ENCODE data around the gene MED16.

Gene MED16, protein sequence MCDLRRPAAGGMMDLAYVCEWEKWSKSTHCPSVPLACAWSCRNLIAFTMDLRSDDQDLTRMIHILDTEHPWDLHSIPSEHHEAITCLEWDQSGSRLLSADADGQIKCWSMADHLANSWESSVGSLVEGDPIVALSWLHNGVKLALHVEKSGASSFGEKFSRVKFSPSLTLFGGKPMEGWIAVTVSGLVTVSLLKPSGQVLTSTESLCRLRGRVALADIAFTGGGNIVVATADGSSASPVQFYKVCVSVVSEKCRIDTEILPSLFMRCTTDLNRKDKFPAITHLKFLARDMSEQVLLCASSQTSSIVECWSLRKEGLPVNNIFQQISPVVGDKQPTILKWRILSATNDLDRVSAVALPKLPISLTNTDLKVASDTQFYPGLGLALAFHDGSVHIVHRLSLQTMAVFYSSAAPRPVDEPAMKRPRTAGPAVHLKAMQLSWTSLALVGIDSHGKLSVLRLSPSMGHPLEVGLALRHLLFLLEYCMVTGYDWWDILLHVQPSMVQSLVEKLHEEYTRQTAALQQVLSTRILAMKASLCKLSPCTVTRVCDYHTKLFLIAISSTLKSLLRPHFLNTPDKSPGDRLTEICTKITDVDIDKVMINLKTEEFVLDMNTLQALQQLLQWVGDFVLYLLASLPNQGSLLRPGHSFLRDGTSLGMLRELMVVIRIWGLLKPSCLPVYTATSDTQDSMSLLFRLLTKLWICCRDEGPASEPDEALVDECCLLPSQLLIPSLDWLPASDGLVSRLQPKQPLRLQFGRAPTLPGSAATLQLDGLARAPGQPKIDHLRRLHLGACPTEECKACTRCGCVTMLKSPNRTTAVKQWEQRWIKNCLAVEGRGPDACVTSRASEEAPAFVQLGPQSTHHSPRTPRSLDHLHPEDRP

DNA sequence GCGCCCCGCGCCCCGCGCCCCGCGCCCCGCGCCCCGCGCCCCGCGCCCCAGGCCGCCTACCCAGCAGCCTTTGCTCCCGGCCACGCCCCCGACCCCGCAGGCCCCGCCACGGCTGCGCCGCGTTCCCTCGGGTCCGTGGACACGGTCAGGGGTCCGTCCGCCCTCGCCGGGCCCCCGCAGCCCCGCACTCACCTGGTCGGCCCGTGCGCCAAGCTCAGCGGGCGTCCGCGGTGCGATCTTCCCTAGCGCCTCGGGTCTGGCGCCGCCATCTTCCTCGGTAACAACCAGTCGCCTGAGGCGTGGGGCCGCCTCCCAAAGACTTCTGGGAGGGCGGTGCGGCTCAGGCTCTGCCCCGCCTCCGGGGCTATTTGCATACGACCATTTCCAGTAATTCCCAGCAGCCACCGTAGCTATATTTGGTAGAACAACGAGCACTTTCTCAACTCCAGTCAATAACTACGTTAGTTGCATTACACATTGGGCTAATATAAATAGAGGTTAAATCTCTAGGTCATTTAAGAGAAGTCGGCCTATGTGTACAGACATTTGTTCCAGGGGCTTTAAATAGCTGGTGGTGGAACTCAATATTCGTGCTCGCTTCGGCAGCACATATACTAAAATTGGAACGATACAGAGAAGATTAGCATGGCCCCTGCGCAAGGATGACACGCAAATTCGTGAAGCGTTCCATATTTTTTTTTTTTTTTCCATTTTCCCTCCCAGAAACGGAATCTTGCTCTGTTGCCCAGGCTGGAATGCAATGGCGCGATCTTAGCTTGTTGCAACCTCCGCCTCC, at the start of gene MED16, which contains the start of gene RNU6-9:
Gene MED16 (minus strand): TSS at position 294 of the 796 bp plus-strand sequence. CDS start 2,056 bp downstream, outside the sequence.
Gene RNU6-9 (plus strand): TSS at position 591 of the 796 bp plus-strand sequence.
- DNase-seq = peak; percentile 100

DNA sequence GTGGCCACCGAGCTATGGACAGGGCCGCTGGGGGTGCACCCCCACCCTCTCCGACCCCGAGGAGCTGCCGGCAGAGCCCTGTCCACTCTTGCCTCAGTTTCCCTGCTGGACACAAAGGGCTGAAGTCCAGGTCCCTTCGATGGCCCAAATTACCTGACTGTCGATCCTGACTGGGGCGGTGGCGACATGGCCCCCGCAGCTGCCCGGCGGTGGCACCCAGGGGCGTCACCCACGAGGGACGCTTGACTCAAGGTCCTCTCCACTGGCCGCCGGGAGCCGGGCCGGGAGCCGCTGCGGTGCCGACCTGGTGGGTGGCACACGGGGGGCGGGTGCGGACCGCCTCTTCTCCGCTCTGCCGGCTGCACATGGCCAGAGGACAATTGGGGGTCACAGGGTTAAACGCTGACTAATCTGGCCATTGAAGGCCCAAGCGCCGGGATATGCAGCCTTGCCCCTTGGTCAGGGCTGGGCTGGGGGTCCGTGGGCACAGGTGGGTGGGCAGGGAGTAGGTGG, 49.2 kb upstream of the MED16 start:
- no peak for DNase-seq

DNA sequence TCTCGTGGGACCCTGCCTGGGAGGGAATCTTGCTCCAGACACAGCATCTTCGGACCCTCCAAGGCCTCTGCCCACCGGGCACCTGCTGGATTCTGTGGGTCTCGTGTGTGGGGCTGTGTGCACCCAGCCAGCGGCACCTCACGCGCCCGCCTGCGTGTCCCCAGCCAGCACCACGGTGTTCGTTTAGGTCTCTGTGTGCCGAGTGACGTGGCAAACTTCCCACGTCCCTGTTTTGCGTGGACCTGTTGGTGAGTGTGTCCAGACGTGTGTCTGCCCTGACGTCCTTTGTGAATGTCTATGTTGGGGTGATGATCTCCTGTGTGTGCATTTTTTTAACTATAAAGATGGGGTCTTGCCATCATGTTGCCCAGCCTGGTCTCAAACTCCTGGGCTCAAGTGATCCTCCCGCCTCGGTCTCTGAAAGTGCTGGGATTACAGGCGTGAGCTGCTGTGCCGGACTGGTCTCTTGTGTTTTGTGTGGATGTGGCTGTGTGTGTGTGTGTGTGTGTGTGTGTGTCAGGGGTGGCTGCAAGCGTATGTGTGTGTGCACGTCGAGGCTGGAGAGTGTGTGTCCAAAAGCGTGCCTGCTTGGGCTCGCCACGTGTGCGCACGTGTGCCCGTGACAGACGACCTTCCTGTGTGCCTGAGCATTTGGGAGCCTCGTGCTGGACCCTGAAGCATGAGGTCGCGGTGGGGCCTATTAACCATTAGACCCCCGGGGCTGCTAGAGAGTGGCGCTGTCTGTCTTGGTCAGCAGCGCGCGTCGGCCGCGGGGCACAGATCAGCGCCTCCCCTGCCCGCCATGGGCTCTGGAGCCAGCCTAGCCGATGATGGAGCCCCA, 48.5 kb upstream of the MED16 start:
- DNase-seq = no peak

DNA sequence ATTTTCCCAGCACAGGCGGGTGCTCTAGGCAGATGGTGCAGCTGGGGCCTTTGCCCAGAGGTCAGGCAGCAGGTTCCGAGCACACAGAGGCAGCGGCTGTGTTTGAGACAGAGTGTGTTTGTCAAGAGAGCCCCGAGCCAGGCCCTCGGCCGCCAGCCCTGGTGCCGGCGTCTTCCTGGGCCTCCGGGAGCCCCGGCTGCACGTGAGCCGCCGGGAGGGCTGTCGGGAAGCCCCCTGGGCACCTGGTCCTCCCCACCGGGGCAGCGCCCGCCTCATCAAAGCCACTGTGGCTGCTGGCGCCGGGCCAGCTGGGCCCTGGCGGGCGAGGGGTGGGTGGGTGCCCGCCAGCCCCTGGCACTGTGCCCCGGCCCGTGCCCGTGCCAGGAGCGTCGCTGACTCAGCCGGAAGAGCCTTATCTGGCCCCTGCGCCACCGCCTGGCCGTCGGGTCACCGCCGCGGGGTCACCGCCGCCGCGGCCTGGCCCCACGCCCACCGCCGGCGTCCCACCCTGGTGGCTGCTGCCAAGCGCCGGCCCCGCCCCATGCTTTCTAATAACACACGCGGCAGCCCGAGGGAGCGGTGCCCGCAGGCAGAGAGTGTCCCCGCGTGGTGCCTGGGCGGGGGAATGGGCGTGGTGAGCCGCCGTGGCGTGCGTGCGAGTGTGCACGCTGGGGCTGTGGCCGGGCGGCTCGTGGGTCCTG, 47.8 kb upstream of the MED16 start:
- no peak for DNase-seq

DNA sequence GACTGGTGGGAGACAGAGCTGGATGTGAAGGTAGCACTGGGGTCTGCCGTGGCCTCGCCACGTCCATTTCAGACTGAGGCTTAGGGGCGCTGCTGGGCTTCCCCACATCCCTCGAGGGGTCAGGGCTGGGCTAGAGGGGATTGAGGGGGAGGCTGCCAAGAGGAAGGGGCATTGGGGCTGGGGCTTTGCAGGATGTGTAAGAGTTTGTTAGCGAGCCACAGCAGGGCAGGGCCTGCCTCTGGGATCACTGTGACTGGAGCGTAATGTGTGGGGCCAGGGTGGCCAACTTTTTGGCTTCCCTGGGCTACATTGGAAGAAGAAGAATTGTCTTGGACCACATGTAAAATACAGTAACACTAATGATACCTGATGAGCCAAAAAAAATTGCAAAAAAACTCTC, 46.9 kb upstream of the MED16 start:
- no peak for DNase-seq

DNA sequence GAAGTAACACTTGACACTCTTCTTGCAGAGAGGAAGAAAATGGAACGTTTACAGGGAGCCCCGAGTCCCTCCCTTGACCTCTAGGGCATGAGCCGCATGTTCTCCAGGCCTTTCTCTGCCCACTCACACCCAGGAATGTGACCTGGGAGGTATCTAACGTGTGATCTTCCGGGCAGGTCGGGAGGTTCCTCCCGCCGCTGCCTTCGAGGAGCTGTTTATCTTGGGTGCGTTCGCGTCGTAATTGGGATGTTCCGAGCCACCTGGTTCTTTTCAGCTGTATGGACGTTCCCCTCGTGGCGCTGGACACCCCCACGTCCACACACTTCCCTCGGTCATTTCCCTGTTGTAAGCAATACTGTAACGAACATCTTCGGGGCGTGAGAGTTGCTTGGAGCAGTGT, 46.5 kb upstream of the MED16 start:
- no peak for DNase-seq

DNA sequence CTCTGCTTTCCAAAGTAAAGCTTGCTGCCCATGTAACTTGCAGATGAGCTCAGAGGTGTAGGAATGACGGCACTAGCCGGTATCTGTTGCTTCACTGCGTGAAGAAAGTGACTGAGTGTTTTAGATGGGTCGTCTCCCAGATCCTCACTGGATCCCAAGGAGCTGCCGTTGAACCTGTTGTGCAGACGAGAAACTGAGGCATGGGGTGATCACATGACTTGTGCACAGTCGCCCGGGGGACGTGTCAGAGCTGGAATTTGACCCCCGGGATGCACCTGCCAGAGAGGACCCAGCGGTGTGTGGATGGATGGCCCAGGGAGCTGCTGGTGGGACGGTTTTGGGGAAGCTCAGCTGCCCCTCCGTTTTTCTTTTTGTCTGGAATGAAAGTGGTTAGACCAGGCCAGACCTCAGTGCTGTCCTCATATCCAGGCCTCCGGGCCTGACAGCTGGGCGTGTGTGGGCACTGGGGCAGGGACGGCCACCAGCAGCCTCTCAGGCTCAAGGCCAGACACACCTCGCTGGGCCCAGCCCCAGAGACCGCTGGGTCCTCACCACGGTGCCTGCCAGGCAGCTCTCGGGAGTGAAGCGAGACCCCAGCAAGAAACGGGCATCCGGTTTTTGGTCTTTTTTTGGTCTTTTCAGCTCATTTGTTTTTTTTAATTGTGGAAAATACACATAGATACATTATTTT, 45.4 kb upstream of the MED16 start:
- no peak for DNase-seq

DNA sequence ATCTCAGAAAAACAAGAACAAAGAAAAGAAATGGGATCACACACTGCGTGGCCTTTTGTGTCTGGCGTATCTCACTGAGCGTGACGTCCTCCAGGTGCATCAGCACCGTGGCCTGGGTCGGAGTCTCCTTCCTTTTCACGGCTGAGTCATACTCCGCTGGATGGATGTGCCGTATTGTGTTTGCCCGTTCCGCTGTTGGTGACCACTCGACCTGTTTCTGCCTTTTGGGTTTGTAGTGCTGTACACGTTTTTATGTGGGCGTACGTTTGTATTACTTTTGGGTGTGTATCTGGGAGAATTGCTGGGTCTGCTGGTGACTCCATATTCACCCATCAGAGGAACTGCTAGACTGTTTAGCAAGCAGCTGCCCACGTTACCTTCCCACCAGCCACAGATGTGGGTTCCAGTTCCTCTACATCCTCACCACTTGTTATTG, 44.3 kb upstream of the MED16 start:
- no peak for DNase-seq

DNA sequence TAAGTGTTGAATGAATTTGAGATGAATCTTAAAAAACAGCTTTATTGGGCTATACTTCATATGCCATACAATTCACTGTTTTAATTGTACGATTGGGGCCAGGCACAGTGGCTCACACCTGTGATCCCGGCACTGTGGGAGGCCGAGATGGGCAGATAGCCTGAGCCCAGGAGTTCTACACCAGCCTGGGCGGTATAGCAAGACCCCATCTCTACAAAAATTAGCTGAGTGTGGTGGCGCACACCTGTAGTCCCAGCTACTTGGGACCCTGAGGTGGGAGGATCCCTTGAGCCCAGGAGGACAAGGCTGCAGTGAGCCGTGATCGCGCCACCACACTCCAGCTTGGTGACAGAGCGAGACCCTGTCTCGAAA, 43.2 kb upstream of the MED16 start:
- DNase-seq = no peak

DNA sequence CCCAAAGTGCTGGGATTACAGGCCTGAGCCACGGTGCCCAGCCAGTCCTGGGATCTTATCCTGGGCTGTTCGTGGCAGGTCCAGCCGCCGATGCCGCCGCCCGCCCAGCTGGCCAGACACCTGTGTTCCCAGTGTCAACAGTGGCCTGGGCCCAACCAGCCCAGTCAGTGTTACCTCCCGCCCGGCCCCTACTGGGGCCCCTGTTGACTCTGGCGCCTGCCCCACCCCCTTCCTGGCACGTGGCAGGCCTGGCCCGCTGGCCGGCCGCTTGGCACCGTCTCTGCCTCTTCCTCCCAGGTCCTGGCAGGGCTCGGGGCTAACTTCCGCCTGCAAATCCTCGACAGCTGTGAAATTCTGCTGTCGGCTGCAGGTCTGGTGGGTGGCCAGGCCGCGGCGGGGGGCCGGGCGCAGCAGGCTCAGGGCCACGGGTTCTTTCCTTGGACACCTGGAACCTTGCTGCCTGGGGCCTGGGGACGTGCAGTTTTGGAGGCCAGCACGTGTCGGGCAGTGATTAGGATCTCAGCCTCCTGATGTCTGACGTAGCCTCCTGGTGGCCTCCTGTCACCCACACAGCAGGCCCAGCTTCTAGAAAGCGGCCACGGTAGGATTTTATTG, 42.0 kb upstream of the MED16 start:
- no peak for DNase-seq

DNA sequence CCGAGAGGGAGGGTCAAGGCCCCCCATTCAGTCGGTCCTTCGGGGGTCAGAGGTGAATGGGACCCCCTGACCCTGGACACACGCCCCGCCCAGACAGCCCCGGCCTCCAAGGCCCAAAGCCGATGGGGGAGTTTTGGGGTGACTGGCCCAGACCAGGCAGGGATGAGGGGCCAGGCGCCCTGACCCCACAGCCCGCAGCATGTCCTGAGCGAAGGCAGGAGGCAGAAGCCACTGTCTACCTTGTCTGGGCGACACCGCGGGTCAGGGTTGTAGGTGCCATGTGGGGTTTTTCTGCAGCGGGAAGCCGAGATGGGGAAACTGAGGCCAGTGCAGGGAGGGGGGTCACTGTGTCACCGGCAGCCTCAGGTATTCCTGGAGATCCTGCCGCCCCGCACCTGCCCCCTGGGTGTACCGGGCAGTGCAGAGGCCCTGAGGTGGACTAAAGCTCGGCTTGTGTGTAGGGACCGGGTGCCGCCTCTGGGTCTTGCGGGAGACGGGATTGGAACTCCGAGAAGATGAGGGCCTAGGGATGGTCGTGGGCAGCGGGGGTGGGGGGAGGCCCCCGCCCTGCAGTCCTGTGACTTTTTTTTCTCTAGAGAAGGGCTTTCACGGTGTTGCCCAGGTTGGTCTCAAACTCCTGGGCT, 41.3 kb upstream of the MED16 start:
- peak; percentile 43 for DNase-seq

DNA sequence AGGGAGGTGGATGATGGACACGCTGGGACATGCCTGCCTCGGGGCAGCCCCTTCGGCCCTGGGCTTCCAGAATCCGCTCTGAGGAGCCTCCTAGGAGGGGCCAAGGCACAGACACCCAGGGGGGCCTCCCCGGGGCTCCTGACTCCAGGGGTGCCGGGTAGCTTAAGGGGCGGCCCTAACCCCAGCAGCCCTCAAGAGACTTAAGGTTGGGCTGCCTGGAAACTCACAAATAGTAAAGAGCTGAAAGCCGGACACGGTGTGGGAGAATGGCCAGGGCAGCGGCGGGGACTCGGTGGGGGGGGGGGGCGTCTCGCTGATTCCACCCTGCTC, 40.5 kb upstream of the MED16 start:
- no peak for DNase-seq

DNA sequence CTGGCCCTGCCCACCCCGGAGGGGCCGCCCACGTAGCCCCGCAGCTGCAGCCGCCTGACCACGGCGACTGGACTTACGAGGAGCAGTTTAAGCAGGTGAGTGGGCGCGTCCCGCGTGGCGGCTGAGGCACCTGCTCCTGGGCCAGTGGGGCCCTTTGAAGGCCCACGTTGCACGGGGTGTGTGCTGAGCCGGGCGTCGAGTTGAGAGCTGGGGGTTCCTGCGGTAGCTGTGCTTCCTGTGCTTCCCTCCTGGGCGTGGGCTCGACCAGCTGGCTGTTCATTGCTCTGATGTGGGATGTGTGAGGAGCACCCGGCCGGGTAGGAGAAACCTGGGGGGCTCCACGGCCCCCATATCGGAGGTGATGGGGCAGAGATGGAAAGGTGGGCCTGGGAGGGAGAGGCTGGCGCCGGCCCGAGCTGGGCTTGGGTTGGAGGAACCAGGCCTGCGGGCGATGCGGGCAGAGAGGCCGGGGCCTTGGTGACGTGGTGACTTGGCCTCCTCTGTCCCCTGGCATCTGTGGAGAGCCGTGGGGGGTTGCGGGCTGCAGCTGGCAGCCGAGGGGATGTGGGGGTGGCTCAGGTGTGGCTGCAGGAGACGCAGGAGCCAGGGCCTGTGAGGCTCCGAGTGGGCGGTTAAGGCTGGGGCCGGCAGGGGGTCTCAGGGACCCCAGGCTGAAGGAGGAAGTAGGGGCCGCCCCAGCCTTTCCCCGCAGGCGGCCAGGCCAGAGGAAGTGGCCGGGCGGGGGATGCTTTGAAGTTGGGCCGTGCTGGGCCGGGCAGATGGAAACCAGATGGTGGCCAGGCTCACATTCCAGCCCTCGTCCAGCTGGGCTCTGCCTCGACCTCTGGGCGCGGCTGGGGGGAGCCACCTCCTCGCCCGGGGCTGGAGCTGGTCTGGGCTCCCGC, 39.9 kb upstream of the MED16 start:
- peak; percentile 89 for DNase-seq

DNA sequence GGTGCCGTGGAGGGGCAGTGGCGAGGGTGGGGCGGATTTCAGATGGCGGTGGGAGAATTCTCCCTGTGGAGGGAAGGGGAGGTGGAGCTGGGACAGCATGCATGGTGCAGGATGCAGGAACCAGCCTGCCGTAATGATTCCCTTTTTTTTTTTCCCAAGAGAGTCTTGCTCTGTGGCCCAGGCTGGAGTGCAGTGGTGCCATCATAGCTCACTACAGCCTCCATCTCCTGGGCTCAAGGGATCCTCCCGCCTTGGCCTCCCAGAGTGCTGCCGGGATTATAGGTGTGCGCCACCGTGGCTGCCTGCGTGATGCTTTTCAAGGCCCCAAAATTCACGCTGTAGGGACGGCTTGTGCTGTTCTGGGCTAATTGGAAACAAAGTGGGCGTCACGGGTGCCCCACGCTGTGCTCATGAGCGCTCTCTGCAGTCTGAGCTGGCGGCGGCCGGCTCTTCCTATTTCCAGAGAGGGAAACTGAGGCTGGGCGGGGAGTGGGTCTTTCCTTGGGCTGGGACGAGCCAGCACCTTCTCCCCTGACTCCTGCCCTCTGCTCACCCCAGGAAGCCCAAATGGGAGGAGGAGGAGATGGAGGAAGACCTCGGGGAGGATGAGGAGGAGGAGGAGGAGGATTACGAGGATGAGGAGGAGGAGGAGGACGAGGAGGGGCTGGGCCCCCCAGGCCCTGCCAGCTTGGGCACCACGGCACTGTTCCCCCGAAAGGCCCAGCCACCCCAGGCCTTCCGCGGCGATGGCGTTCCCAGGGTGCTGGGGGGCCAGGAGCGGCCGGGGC, 39.1 kb upstream of the MED16 start:
- DNase-seq = peak; percentile 31

DNA sequence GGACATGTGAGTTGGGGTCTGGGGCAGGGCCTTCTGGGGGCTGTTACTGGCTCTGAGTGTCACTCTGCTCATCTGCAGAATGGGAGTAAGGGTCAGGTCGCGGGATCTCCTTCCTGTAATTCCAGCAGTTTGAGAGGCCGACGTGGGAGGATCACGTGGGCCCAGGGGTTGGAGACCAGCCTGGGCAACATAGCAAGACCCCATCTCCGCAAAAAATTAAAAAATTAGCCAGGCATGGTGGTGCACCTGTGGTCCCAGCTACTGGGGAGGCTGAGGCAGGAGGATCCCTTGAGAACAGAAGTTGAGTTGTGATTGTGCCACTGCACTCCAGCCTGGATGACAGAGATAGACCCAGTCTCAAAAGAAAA, 36.9 kb upstream of the MED16 start:
- DNase-seq = no peak

DNA sequence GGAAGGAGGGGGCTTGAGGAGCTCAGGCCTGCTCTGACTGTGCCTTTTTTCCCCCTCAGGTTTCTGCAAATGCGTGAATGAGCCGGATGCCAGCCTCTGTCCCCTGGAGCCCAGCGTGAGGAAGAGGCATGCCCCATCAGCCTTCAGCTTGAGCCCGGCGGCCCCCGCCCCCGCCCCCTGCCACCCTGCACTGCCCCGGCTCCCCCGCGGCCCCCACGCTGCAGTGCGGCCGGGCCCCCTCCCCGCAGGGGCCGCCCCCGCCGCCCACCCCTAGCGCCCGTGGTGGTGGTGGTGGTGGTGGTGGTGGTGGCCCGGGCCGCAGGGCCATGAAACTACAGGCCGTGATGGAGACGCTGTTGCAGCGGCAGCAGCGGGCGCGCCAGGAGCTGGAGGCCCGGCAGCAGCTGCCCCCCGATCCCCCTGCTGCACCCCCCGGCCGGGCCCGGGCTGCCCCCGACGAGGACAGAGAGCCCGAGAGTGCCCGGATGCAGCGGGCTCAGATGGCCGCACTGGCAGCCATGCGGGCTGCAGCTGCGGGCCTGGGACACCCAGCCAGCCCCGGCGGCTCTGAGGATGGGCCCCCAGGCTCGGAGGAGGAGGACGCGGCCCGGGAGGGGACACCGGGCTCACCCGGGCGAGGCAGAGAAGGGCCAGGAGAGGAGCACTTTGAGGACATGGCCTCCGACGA, 36.4 kb upstream of the MED16 start:
- no peak for DNase-seq

Data from 8988T (cell line).